NB4 (cell line): ENCODE measurements around the gene PDLIM5.

Source experiments
- CTCF ChIP-seq: IDR thresholded peaks from one replicate; pipeline ENCODE4 v1.5.1; 2012; ENCODE audit warnings: low read depth, low read length
- MAX ChIP-seq: IDR thresholded peaks from 2 replicates; pipeline ENCODE4 v1.6.1; 2011; ENCODE audit warnings: low read depth, low read length
- MYC ChIP-seq: IDR thresholded peaks from 2 replicates; pipeline ENCODE4 v1.6.1; 2011; ENCODE audit warnings: low read depth, low read length

- no peak for TF ChIP-seq CTCF
- no peak for TF ChIP-seq MAX
- no peak for TF ChIP-seq MYC
These were observed 31.8 kb upstream of the PDLIM5 start for GRCh38 chr4:94419956-94420355.
